Naive thymus-derived CD8-positive, alpha-beta T cell (primary cell): Measurements from ENCODE around the gene FREM2. TPM values are rescaled to one million over a fixed set of nuclear protein-coding genes. Genes with fewer than 3 reads are reported as not detected.
A peak's percentile ranks its signal among the peaks of the same experiment; 100 is the strongest.

ENCODE experiments used
- ATAC-seq, 2 donors: fragments of 150-1000 bp; cut with Tn5 transposase in 1 of 2; sonication (Bioruptor Pico), chemical (Tn5 transposase) in 1 of 2; 1 replicate in 1 of 2; 2 replicates in 1 of 2; pipeline ENCODE4 v1.10.0; 2021; ENCODE audit warnings: mild to moderate bottlenecking in 2 of 2, moderate library complexity in 2 of 2
- POLR2A ChIA-PET: fragments of 350-600 bp; sonication (Branson Sonifier 250); formaldehyde crosslinking; loops from one replicate; lab custom pipeline; 2021; ENCODE audit warnings: antibody characterized with exemption; lab: Charles Lee
- DNase-seq, 10 donors: peaks; one replicate each; pipeline versions ENCODE4 v3.0.0 to v3.0.0-alpha.2; 2020 to 2022
- H3K27ac Mint-ChIP-seq, 10 donors: one replicate each; pipeline ENCODE4 v1.8.0; 2020 to 2022; ENCODE audit warnings: mild to moderate bottlenecking in 10 of 10, mixed read lengths in 10 of 10, moderate library complexity in 4 of 10, inconsistent platforms in 1 of 10
- H3K27me3 Mint-ChIP-seq, 5 donors: one replicate each; pipeline ENCODE4 v1.8.0; 2021 to 2022; ENCODE audit warnings: mixed read lengths in 5 of 5
- H3K36me3 Mint-ChIP-seq, 3 donors: one replicate each; pipeline ENCODE4 v1.8.0; 2020 to 2022; ENCODE audit warnings: mixed read lengths in 3 of 3, mild to moderate bottlenecking in 2 of 3, inconsistent platforms in 1 of 3
- H3K4me1 Mint-ChIP-seq, 4 donors: one replicate each; pipeline ENCODE4 v1.8.0; 2021 to 2022; ENCODE audit warnings: mixed read lengths in 4 of 4
- H3K4me3 Mint-ChIP-seq, 10 donors: one replicate each; pipeline ENCODE4 v1.8.0; 2020 to 2022; ENCODE audit warnings: mild to moderate bottlenecking in 10 of 10, mixed read lengths in 10 of 10, moderate library complexity in 6 of 10, inconsistent platforms in 1 of 10
- H3K9me3 Mint-ChIP-seq, 9 donors: one replicate each; pipeline ENCODE4 v1.8.0; 2020 to 2022; ENCODE audit warnings: mixed read lengths in 9 of 9, mild to moderate bottlenecking in 3 of 9, inconsistent platforms in 1 of 9, moderate library complexity in 1 of 9
- polyA plus RNA-seq, 3 donors: library from polyadenylated mRNA; unstranded; fragments of 300-500 nt; fragmentation: Illumina TruSeq; gene quantifications; one replicate each; pipeline ENCODE4 v1.2.3, GENCODE V29; 2021
- total RNA-seq, 8 experiments: library from RNA in 2 of 8; stranded (reverse) in 2 of 8; gene quantifications; one replicate each; pipeline ENCODE4 v1.2.3 and lab custom pipeline; 2021 to 2026

The FREM2 gene
- total and polyA plus RNA-seq, 5 experiments from 2014 or later, result not detected

DNA sequence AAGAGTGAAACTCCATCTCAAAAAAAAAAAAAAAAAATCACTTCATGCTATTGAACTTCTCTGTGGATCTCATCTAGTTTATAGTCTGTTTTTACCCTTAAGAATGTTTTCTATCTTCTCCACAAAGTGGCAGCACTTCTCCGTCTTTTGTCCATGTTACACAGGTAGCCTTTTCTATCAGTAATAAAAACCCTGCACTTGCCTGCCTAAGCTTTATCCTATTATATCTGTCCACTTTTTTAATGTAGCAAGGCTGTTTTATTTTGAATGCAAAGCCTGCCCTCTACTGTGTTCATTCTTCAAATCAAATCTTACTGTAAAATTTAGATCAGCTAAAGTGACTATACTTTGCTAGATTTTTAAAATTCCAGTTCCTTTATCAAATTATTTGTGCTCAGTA, 179.8 kb downstream of the FREM2 start:
- no peaks in the 10 kb centered on the region for H3K36me3 Mint-ChIP-seq
- H3K4me3 Mint-ChIP-seq, result no peak overlapping the region
- H3K9me3 Mint-ChIP-seq, result no peaks in the 10 kb centered on the region
- DNase-seq, result no peak
- POLR2A ChIA-PET, result no interaction called here
- peak overlapping the region in 1 of 10 donors; percentile 50 for H3K27ac Mint-ChIP-seq
- peaks cover 0 to 7% (median 3%) of the 10 kb centered on the region in 5 donors for H3K27me3 Mint-ChIP-seq
- no peaks in the 10 kb centered on the region for H3K4me1 Mint-ChIP-seq
- ATAC-seq, result no peak

- Mint-ChIP-seq H3K4me1 (peaks cover 0 to 4% (median 1%) of the 10 kb centered on the region in 4 donors), H3K36me3 (no peaks in the 10 kb centered on the region), H3K27ac (no peak overlapping the region), H3K4me3 (no peak overlapping the region), H3K27me3 (peaks cover 0 to 8% (median 2%) of the 10 kb centered on the region in 5 donors), H3K9me3 (no peaks in the 10 kb centered on the region)
- DNase-seq (no peak), ATAC-seq (no peak)
- POLR2A ChIA-PET, result no interaction called here
Observed at GRCh38 chr13:38868399-38868798, 181.5 kb downstream of the FREM2 start.

GRCh38 chr13:38868870-38869269, 182.0 kb downstream of the FREM2 start:
- ATAC-seq (no peak), DNase-seq (no peak)
- Mint-ChIP-seq H3K4me3 (no peak overlapping the region), H3K27ac (no peak overlapping the region), H3K36me3 (no peaks in the 10 kb centered on the region), H3K27me3 (peaks cover 0 to 11% (median 6%) of the 10 kb centered on the region in 5 donors), H3K9me3 (no peaks in the 10 kb centered on the region), H3K4me1 (peaks cover 0 to 4% (median 1%) of the 10 kb centered on the region in 4 donors)
- POLR2A ChIA-PET, result no interaction called here

DNA sequence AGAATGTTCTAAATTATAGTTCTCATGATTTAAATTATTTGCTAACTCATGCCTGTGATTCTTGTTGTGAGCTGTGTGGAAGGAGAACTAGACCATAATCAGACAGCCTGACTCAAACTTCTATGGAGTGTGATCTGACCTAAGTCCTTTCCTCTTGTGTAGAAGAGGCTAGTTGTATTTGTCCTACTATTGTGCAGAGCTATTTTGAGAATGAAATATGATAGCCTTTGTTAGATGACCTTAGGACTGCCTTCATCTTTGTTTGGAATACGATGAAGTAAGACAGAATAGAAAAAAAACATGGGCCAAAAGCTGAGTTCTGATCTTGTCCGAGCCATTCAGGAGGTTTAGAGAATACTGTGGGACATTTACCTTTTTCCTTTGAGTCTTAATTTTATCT, 184.4 kb downstream of the FREM2 start:
- peaks cover 0 to 4% (median 1%) of the 10 kb centered on the region in 4 donors for H3K4me1 Mint-ChIP-seq
- no peak overlapping the region for H3K27ac Mint-ChIP-seq
- peaks cover 2 to 15% (median 7%) of the 10 kb centered on the region in 5 donors for H3K27me3 Mint-ChIP-seq
- no peak overlapping the region for H3K4me3 Mint-ChIP-seq
- ATAC-seq (no peak), DNase-seq (no peak)
- no peaks in the 10 kb centered on the region for H3K36me3 Mint-ChIP-seq
- POLR2A ChIA-PET, result no interaction called here
- H3K9me3 Mint-ChIP-seq, result no peaks in the 10 kb centered on the region

DNA sequence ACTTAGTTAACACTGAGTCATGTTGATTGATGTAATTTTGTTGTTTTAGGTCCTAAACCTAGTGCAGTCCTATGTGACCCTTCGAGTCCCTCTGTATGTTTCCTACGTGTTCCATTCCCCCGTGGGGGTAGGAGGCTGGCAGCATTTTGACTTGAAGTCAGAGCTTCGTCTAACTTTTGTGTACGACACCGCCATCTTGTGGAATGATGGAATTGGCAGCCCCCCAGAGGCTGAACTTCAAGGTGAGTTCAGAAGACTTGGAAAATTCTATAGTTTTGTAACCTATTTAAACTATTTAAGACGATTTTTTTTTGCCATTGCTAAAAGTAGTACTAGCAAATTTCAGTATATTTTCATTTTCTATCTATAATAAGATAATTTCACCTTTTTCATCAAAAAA, 185.8 kb downstream of the FREM2 start:
- Mint-ChIP-seq H3K4me1 (peaks cover 0 to 4% (median 1%) of the 10 kb centered on the region in 4 donors), H3K9me3 (no peaks in the 10 kb centered on the region), H3K27ac (no peak overlapping the region), H3K27me3 (peaks cover 0 to 15% (median 7%) of the 10 kb centered on the region in 5 donors), H3K36me3 (no peaks in the 10 kb centered on the region), H3K4me3 (peak overlapping the region in 3 of 10 donors; percentile 16 to 42 (median 30))
- POLR2A ChIA-PET, result no interaction called here
- ATAC-seq (peak in 1 of 2 donors; percentile 53), DNase-seq (peak in 9 of 10 donors; percentile 2 to 63 (median 26))

DNA sequence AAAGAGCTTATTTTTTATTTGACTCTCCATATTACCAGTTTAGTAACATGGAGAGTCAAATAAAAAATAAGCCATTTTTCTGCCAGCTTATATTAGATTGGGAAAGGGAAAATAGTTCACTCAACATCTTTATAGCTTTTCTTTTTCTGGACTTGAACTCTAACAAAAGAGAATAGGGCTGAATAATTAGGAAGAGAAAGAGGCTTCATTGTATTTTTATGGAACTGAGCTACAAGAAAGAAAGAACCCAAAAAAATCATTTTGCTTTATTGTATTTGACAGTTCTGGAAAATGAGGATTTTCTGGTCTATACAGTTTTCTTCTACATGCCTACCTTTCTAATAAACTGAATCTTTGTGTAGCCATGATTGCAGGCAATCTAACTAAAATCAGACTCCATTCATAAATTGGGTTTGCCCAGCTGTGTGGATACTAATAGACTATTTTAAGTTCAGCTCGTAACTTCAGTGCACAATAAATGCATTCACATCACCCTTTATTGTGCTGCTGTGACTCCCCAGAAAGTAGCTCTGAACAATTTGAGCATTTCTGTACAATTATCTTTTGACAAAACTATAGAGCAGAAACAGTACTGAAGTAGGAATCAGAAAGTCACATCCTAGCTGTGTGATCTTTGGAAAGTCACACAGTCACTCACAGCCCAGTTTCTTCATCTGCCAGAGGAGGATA, 188.5 kb downstream of the FREM2 start:
- POLR2A ChIA-PET, result no interaction called here
- peaks cover 0 to 4% (median 1%) of the 10 kb centered on the region in 4 donors for H3K4me1 Mint-ChIP-seq
- H3K27me3 Mint-ChIP-seq, result peaks cover 3 to 22% (median 11%) of the 10 kb centered on the region in 5 donors
- ATAC-seq, result no peak
- no peak overlapping the region for H3K27ac Mint-ChIP-seq
- H3K9me3 Mint-ChIP-seq, result no peaks in the 10 kb centered on the region
- no peaks in the 10 kb centered on the region for H3K36me3 Mint-ChIP-seq
- no peak for DNase-seq
- H3K4me3 Mint-ChIP-seq, result no peak overlapping the region

DNA sequence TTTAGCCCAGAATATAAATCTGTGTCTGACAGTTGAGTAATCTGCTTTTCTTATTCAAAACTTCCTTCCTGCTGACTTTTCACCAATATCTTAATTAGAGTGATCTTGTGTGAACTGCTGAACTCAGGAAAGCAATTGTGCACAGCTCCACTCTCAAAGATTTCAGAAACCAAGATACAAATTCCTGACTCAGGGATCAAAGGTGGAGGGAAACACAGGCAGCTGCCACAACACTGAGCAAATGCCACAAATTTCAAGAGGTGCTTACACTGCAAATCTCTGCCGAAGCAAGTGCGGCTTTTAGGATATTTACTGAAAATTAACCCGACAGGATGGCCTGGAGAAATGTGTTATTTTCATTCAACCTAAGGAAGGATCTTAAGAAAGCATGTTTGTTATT, 192.4 kb downstream of the FREM2 start:
- H3K4me1 Mint-ChIP-seq, result no peaks in the 10 kb centered on the region
- peaks cover 3 to 16% (median 11%) of the 10 kb centered on the region in 5 donors for H3K27me3 Mint-ChIP-seq
- no peak for DNase-seq
- ATAC-seq, result no peak
- no peak overlapping the region for H3K27ac Mint-ChIP-seq
- no peak overlapping the region for H3K4me3 Mint-ChIP-seq
- no peaks in the 10 kb centered on the region for H3K36me3 Mint-ChIP-seq
- no peaks in the 10 kb centered on the region for H3K9me3 Mint-ChIP-seq
- POLR2A ChIA-PET, result no interaction called here

- Mint-ChIP-seq H3K9me3 (no peaks in the 10 kb centered on the region), H3K4me1 (no peaks in the 10 kb centered on the region), H3K4me3 (no peak overlapping the region), H3K27me3 (peaks cover 3 to 14% (median 10%) of the 10 kb centered on the region in 5 donors), H3K27ac (no peak overlapping the region), H3K36me3 (no peaks in the 10 kb centered on the region)
- no peak for ATAC-seq
- POLR2A ChIA-PET, result no interaction called here
- DNase-seq, result no peak
Observed at GRCh38 chr13:38879786-38880185, 192.9 kb downstream of the FREM2 start.

GRCh38 chr13:38880397-38880796, 193.5 kb downstream of the FREM2 start:
- H3K27me3 Mint-ChIP-seq, result peaks cover 3 to 14% (median 11%) of the 10 kb centered on the region in 5 donors
- no peak overlapping the region for H3K27ac Mint-ChIP-seq
- no peak overlapping the region for H3K4me3 Mint-ChIP-seq
- H3K36me3 Mint-ChIP-seq, result no peaks in the 10 kb centered on the region
- POLR2A ChIA-PET, result no interaction called here
- DNase-seq (no peak), ATAC-seq (no peak)
- no peaks in the 10 kb centered on the region for H3K4me1 Mint-ChIP-seq
- H3K9me3 Mint-ChIP-seq, result no peaks in the 10 kb centered on the region

DNA sequence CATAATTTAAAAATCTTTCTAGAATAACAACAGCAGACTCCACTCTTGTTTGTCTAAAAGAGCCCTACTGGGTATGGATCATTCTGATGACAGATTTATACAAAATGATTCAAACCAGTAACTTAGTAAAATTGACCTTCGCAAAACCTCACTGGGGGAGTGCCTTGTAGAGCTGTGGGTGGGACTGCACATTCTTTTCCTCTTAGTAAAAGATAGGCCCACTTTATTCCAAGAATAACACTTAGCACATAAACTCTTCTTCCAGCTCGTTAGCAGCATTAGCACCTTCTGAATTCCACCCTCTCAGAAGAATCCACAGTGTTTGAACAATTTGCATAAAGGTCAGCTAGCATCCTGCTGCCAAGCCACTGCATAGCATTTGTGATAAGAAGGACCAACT, 196.9 kb downstream of the FREM2 start:
- no peak for DNase-seq
- no peak overlapping the region for H3K4me3 Mint-ChIP-seq
- no peak overlapping the region for H3K27ac Mint-ChIP-seq
- H3K4me1 Mint-ChIP-seq, result no peaks in the 10 kb centered on the region
- peaks cover 8 to 15% (median 11%) of the 10 kb centered on the region in 5 donors for H3K27me3 Mint-ChIP-seq
- POLR2A ChIA-PET, result no interaction called here
- H3K9me3 Mint-ChIP-seq, result no peaks in the 10 kb centered on the region
- no peaks in the 10 kb centered on the region for H3K36me3 Mint-ChIP-seq
- ATAC-seq, result no peak

- no peak overlapping the region for H3K4me3 Mint-ChIP-seq
- H3K4me1 Mint-ChIP-seq, result no peaks in the 10 kb centered on the region
- no peak overlapping the region for H3K27ac Mint-ChIP-seq
- H3K9me3 Mint-ChIP-seq, result no peaks in the 10 kb centered on the region
- H3K27me3 Mint-ChIP-seq, result peaks cover 5 to 33% (median 17%) of the 10 kb centered on the region in 5 donors
- DNase-seq (no peak), ATAC-seq (no peak)
- H3K36me3 Mint-ChIP-seq, result no peaks in the 10 kb centered on the region
- POLR2A ChIA-PET, result no interaction called here
Observed at GRCh38 chr13:38888309-38888708, 201.4 kb downstream of the FREM2 start.

DNA sequence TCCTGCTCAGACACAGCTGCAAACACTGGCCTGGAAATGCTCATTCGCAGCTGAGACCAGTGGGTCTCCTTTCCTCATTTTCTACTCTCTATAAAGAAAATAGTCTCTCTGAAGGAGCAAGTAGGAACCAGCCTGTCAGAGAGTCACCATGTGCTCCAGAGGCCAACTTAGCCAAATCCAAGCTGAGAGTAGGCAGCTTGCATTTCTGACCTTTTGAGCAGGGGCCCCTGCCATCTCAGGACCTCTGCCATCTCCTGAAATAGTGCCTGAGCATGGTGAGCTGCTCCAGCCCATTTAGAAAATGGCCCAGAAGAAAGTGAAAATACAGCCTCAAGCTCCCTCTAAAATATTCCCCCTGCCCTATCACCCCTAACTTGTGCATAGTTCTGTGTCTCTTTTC, 208.2 kb downstream of the FREM2 start:
- no peaks in the 10 kb centered on the region for H3K36me3 Mint-ChIP-seq
- no peak overlapping the region for H3K4me3 Mint-ChIP-seq
- H3K4me1 Mint-ChIP-seq, result no peaks in the 10 kb centered on the region
- no peaks in the 10 kb centered on the region for H3K9me3 Mint-ChIP-seq
- POLR2A ChIA-PET, result no interaction called here
- H3K27me3 Mint-ChIP-seq, result peaks cover 1 to 33% (median 14%) of the 10 kb centered on the region in 5 donors
- H3K27ac Mint-ChIP-seq, result no peak overlapping the region
- no peak for DNase-seq
- ATAC-seq, result no peak

DNA sequence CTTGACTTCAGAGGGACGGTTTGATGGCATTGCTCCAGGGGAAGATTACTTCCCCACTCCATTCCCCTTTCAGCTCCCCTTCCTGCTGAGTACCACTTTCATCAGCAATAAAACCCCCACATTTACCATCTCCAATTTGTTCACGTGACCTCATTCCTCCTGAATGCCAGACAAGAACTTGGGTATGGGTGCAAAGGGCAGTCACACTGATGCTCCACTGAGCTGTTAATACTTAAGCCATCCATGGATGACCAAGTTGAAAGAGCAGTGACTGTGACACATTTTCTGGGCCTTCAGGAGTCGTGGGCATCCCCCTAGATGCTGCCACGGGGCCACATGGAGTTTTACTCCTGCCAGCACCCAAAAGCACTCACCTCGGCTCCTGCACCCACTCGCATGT, 210.6 kb downstream of the FREM2 start:
- POLR2A ChIA-PET, result no interaction called here
- H3K27me3 Mint-ChIP-seq, result peaks cover 2 to 12% (median 7%) of the 10 kb centered on the region in 5 donors
- ATAC-seq (no peak), DNase-seq (no peak)
- no peak overlapping the region for H3K4me3 Mint-ChIP-seq
- no peaks in the 10 kb centered on the region for H3K36me3 Mint-ChIP-seq
- H3K4me1 Mint-ChIP-seq, result no peaks in the 10 kb centered on the region
- H3K9me3 Mint-ChIP-seq, result no peaks in the 10 kb centered on the region
- no peak overlapping the region for H3K27ac Mint-ChIP-seq

- Mint-ChIP-seq H3K27ac (no peak overlapping the region), H3K9me3 (no peaks in the 10 kb centered on the region), H3K4me3 (no peak overlapping the region), H3K27me3 (peaks cover 2 to 10% (median 3%) of the 10 kb centered on the region in 5 donors), H3K4me1 (no peaks in the 10 kb centered on the region), H3K36me3 (no peaks in the 10 kb centered on the region)
- DNase-seq (no peak), ATAC-seq (no peak)
- POLR2A ChIA-PET, result no interaction called here
Observed at GRCh38 chr13:38898481-38898880, 211.6 kb downstream of the FREM2 start.
